K562 (cell line): ENCODE data around the gene SMOC2. TPM values are rescaled to one million over a fixed set of nuclear protein-coding genes. Genes with fewer than 3 reads are reported as not detected.

Experiments used
- GABPA ChIP-seq: fragments of 200-800 bp; sonication (Bioruptor generic); conservative IDR thresholded peaks from 2 replicates; pipeline ENCODE4 v1.6.1; 2016; ENCODE audit warnings: low read depth, missing genetic modification characterization, missing compliant biosample characterization
- HDAC6 ChIP-seq: IDR thresholded peaks from 2 replicates; pipeline ENCODE4 v1.6.1; 2012; ENCODE audit warnings: low read depth, mild to moderate bottlenecking, control low read depth, inconsistent platforms, low read length, moderate library complexity
- LARP7 ChIP-seq: fragments of 450-650 bp; IDR thresholded peaks from 2 replicates; pipeline ENCODE4 v1.6.1; 2016
- MAZ ChIP-seq, 2 experiments: fragments of 450-650 bp in 1 of 2; sonication (generic) in 1 of 2; formaldehyde crosslinking; IDR thresholded peaks in 1 of 2; conservative IDR thresholded peaks in 1 of 2; 2 replicates each; pipeline versions ENCODE4 v1.4.0 to v1.5.0; 2020; ENCODE audit warnings: mild to moderate bottlenecking in 1 of 2, missing genetic modification reagents in 1 of 2
- POLR2G ChIP-seq: fragments of 200-400 bp; formaldehyde crosslinking; IDR thresholded peaks from 2 replicates; pipeline ENCODE4 v1.6.1; 2017; ENCODE audit warnings: low read depth, mild to moderate bottlenecking, antibody characterized with exemption, low read length, moderate library complexity
- SREBF2 ChIP-seq: sonication (generic); formaldehyde crosslinking; IDR thresholded peaks from 2 replicates; pipeline ENCODE4 v1.4.0; 2020; ENCODE audit warnings: mild to moderate bottlenecking, missing genetic modification reagents
- ZNF696 ChIP-seq: fragments of 250-450 bp; sonication (Bioruptor Pico); conservative IDR thresholded peaks from 2 replicates; pipeline ENCODE4 v1.4.0; 2020; ENCODE audit warnings: mild to moderate bottlenecking, moderate library complexity
- ZNF764 ChIP-seq: fragments of 250-450 bp; sonication (Bioruptor Pico); IDR thresholded peaks from 2 replicates; pipeline ENCODE4 v1.4.0; 2020; ENCODE audit warnings: low read depth, mild to moderate bottlenecking, moderate library complexity
- polyA plus RNA-seq, 8 experiments: library from polyadenylated mRNA; depleted of rRNA in 4 of 8; stranded (reverse) in 5 of 8; unstranded in 3 of 8; fragments of >200 nt; fragmentation: Nextera tagmentation in 2 of 8; fragmentation: Illumina TruSeq in 1 of 8; extraction: Ambion mirVana in 2 of 8; extraction: Trizol in 1 of 8; gene quantifications; 2 replicates each; pipeline versions ENCODE4 v1.2.1 to v1.2.3, GENCODE V29; 2011 to 2014; ENCODE audit warnings: inconsistent platforms in 1 of 8, missing spikeins in 1 of 8
- total RNA-seq, 7 experiments: library from RNA; depleted of rRNA in 6 of 7; stranded (reverse); fragments of >200 nt in 6 of 7; fragmentation: Illumina TruSeq in 2 of 7; extraction: Trizol in 2 of 7; gene quantifications; 2 replicates each; pipeline versions ENCODE4 v1.2.1 to v1.2.3, GENCODE V29; 2011 to 2021; ENCODE audit warnings: low replicate concordance in 1 of 7
- TF ChIP-seq, protein P1 (sequence below): fragments of 200-800 bp; sonication (Bioruptor generic); IDR thresholded peaks from 2 replicates; pipeline ENCODE4 v1.6.1; 2016; ENCODE audit warnings: missing genetic modification characterization, missing compliant biosample characterization
- TF ChIP-seq, protein P2 (sequence below): sonication (generic); formaldehyde crosslinking; IDR thresholded peaks from 2 replicates; pipeline ENCODE4 v1.9.0; 2022; ENCODE audit warnings: mild to moderate bottlenecking, missing genetic modification reagents
- TF ChIP-seq, protein P3 (sequence below): fragments of 450-650 bp; IDR thresholded peaks from 2 replicates; pipeline ENCODE4 v1.6.1; 2016; ENCODE audit warnings: low read depth, mild to moderate bottlenecking, moderate library complexity
- TF ChIP-seq, protein P4 (sequence below): fragments of 250-450 bp; sonication (Bioruptor Pico); IDR thresholded peaks from 2 replicates; pipeline ENCODE4 v1.4.0; 2020; ENCODE audit warnings: mild to moderate bottlenecking, moderate library complexity

SMOC2 gene
- total and polyA plus RNA-seq, 9 of the 15 experiments (the other 6 are each of a cell fraction or from before 2014, with no cell fraction given): 0.45 to 2.3 (median 1.1) TPM

DNA sequence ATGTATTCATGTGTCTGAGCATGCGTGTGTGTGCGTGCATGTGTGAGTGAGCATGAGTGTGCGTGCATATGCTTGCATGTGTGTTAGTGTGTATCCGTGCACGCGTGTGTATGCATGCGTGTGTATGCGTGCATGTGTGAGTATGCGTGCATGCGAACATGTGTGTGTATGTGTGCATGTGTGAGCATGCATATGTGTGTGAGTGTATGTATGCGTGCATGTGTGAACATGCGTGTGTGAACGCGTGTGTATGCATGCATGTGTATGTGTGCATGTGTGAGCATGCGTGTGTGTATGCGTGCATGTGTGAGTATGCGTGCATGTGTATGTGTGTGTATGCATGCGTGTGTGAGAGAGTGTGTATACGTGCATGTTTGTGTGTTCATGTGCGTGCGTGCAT lies 77.9 kb downstream of the SMOC2 start (continued):
- TF ChIP-seq, protein P1, sequence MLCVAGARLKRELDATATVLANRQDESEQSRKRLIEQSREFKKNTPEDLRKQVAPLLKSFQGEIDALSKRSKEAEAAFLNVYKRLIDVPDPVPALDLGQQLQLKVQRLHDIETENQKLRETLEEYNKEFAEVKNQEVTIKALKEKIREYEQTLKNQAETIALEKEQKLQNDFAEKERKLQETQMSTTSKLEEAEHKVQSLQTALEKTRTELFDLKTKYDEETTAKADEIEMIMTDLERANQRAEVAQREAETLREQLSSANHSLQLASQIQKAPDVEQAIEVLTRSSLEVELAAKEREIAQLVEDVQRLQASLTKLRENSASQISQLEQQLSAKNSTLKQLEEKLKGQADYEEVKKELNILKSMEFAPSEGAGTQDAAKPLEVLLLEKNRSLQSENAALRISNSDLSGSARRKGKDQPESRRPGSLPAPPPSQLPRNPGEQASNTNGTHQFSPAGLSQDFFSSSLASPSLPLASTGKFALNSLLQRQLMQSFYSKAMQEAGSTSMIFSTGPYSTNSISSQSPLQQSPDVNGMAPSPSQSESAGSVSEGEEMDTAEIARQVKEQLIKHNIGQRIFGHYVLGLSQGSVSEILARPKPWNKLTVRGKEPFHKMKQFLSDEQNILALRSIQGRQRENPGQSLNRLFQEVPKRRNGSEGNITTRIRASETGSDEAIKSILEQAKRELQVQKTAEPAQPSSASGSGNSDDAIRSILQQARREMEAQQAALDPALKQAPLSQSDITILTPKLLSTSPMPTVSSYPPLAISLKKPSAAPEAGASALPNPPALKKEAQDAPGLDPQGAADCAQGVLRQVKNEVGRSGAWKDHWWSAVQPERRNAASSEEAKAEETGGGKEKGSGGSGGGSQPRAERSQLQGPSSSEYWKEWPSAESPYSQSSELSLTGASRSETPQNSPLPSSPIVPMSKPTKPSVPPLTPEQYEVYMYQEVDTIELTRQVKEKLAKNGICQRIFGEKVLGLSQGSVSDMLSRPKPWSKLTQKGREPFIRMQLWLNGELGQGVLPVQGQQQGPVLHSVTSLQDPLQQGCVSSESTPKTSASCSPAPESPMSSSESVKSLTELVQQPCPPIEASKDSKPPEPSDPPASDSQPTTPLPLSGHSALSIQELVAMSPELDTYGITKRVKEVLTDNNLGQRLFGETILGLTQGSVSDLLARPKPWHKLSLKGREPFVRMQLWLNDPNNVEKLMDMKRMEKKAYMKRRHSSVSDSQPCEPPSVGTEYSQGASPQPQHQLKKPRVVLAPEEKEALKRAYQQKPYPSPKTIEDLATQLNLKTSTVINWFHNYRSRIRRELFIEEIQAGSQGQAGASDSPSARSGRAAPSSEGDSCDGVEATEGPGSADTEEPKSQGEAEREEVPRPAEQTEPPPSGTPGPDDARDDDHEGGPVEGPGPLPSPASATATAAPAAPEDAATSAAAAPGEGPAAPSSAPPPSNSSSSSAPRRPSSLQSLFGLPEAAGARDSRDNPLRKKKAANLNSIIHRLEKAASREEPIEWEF (CRISPR knock-in tag): no peak
- no peak for TF ChIP-seq POLR2G
- TF ChIP-seq, protein P2, sequence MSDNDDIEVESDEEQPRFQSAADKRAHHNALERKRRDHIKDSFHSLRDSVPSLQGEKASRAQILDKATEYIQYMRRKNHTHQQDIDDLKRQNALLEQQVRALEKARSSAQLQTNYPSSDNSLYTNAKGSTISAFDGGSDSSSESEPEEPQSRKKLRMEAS (CRISPR knock-in tag): no peak
- TF ChIP-seq SREBF2: no peak
- no peak for TF ChIP-seq GABPA (tag)
- TF ChIP-seq LARP7: no peak
- TF ChIP-seq, protein P3, sequence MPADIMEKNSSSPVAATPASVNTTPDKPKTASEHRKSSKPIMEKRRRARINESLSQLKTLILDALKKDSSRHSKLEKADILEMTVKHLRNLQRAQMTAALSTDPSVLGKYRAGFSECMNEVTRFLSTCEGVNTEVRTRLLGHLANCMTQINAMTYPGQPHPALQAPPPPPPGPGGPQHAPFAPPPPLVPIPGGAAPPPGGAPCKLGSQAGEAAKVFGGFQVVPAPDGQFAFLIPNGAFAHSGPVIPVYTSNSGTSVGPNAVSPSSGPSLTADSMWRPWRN: no peak
- TF ChIP-seq HDAC6: no peak
- TF ChIP-seq ZNF764 (CRISPR knock-in tag): no peak
- TF ChIP-seq MAZ (CRISPR knock-in tag; conservative IDR thresholded peaks at IDR 0.05 in 1 of 2, IDR thresholded peaks at IDR 0.05 in 1 of 2): no peak
- no peak for TF ChIP-seq ZNF696 (CRISPR knock-in tag)
- TF ChIP-seq, protein P4, sequence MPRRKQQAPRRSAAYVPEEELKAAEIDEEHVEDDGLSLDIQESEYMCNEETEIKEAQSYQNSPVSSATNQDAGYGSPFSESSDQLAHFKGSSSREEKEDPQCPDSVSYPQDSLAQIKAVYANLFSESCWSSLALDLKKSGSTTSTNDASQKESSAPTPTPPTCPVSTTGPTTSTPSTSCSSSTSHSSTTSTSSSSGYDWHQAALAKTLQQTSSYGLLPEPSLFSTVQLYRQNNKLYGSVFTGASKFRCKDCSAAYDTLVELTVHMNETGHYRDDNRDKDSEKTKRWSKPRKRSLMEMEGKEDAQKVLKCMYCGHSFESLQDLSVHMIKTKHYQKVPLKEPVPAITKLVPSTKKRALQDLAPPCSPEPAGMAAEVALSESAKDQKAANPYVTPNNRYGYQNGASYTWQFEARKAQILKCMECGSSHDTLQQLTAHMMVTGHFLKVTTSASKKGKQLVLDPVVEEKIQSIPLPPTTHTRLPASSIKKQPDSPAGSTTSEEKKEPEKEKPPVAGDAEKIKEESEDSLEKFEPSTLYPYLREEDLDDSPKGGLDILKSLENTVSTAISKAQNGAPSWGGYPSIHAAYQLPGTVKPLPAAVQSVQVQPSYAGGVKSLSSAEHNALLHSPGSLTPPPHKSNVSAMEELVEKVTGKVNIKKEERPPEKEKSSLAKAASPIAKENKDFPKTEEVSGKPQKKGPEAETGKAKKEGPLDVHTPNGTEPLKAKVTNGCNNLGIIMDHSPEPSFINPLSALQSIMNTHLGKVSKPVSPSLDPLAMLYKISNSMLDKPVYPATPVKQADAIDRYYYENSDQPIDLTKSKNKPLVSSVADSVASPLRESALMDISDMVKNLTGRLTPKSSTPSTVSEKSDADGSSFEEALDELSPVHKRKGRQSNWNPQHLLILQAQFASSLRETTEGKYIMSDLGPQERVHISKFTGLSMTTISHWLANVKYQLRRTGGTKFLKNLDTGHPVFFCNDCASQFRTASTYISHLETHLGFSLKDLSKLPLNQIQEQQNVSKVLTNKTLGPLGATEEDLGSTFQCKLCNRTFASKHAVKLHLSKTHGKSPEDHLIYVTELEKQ (CRISPR knock-in tag): no peak
- TF ChIP-seq, all 486 proteins: peak for 0
